PC-3 (cell line): ENCODE data around the gene ENOX2. TPM values are rescaled to one million over a fixed set of nuclear protein-coding genes. Genes with fewer than 3 reads are reported as not detected.

Experiments
- ATAC-seq: fragments of 200-7000 bp; cut with Tn5 transposase; 2 replicates; pipeline ENCODE4 v1.9.1; 2020; ENCODE audit warnings: mild to moderate bottlenecking, moderate library complexity
- BruUV-seq: library from RNA; stranded (reverse); fragments of 400-500 nt; replicated peaks from 2 replicates; lab custom pipeline; 2021; lab: Mats Ljungman, UMichigan
- CTCF ChIA-PET: fragments of 300-600 bp; sonication (Branson Sonifier 250); formaldehyde crosslinking; loops from one replicate; lab custom pipeline; 2022; ENCODE audit warnings: antibody characterized with exemption; lab: Charles Lee
- POLR2A ChIA-PET: fragments of 300-600 bp; sonication (Branson Sonifier 250); formaldehyde crosslinking; loops from one replicate; lab custom pipeline; 2022; ENCODE audit warnings: antibody characterized with exemption; ENCODE audit not compliant: unreplicated experiment; lab: Charles Lee
- DNase-seq: peaks from one replicate; pipeline ENCODE4 v3.0.0-alpha.2; 2015
- H2AFZ ChIP-seq: fragments of 300-600 bp; sonication (generic); 2 replicates; pipeline ENCODE4 v1.6.0; 2016; ENCODE audit warnings: antibody characterized with exemption, low read length
- H3F3A ChIP-seq: fragments of 300-600 bp; sonication (generic); one replicate; pipeline ENCODE4 v1.6.0; 2017; ENCODE audit warnings: antibody characterized with exemption, low read length, control low read depth, mild to moderate bottlenecking; ENCODE audit not compliant: unreplicated experiment
- H3K27ac ChIP-seq: fragments of 300-600 bp; sonication (generic); 2 replicates; pipeline ENCODE4 v1.5.1; 2016; ENCODE audit warnings: mild to moderate bottlenecking, low read length
- H3K27me3 ChIP-seq: fragments of 300-600 bp; sonication (generic); 2 replicates; pipeline ENCODE4 v1.6.1; 2016; ENCODE audit warnings: low read length, mixed read lengths
- H3K36me3 ChIP-seq: fragments of 300-600 bp; sonication (generic); 2 replicates; pipeline ENCODE4 v1.6.1; 2016; ENCODE audit warnings: low read depth, mixed run types, low read length, mixed read lengths
- H3K4me1 ChIP-seq: fragments of 300-600 bp; sonication (generic); 2 replicates; pipeline ENCODE4 v1.5.1; 2016; ENCODE audit warnings: low read length; ENCODE audit not compliant: insufficient read depth
- H3K4me2 ChIP-seq: fragments of 300-600 bp; sonication (generic); 2 replicates; pipeline ENCODE4 v1.6.0; 2016; ENCODE audit warnings: low read length
- H3K4me3 ChIP-seq: fragments of 300-600 bp; sonication (generic); 2 replicates; pipeline ENCODE4 v1.5.1; 2016; ENCODE audit warnings: mild to moderate bottlenecking, low read length, mixed read lengths
- H3K79me2 ChIP-seq: fragments of 300-600 bp; sonication (generic); 2 replicates; pipeline ENCODE4 v1.6.1; 2017; ENCODE audit warnings: low read length, mixed read lengths
- H3K9ac ChIP-seq: fragments of 300-600 bp; sonication (generic); 2 replicates; pipeline ENCODE4 v1.6.0; 2016; ENCODE audit warnings: mild to moderate bottlenecking, low read length
- H3K9me2 ChIP-seq: fragments of 300-600 bp; sonication (generic); replicated peaks from 2 replicates; pipeline ENCODE4 v1.6.1; 2016; ENCODE audit warnings: mixed run types, low read length, mixed read lengths
- H3K9me3 ChIP-seq: fragments of 300-600 bp; sonication (generic); 2 replicates; pipeline ENCODE4 v1.6.1; 2016; ENCODE audit warnings: low read length, mixed read lengths
- H4K20me1 ChIP-seq: fragments of 300-600 bp; sonication (generic); 2 replicates; pipeline ENCODE4 v1.6.1; 2016; ENCODE audit warnings: low read length, mixed read lengths
- EZH2 ChIP-seq: fragments of 300-600 bp; sonication (generic); IDR thresholded peaks from one replicate; pipeline ENCODE4 v1.6.1; 2017; ENCODE audit warnings: antibody characterized with exemption, mild to moderate bottlenecking, low read length; ENCODE audit not compliant: unreplicated experiment
- EZH2phosphoT487 ChIP-seq: fragments of 300-600 bp; sonication (generic); IDR thresholded peaks from 2 replicates; pipeline ENCODE4 v1.6.1; 2018; ENCODE audit warnings: mild to moderate bottlenecking, antibody characterized with exemption, low read length, borderline replicate concordance
- intact Hi-C: fragments of 100-400 bp; cut with micrococcal nuclease; formaldehyde crosslinking; loops from 2 replicates; pipeline ENCODE4 v1.9.0; 2023
- total RNA-seq: library from RNA; depleted of rRNA; stranded (reverse); fragments of >200 nt; gene quantifications from 2 replicates; pipeline ENCODE4 v1.2.3, GENCODE V29; 2014
- TF ChIP-seq, protein P1 (sequence below): fragments of 300-600 bp; sonication (generic); conservative IDR thresholded peaks from 2 replicates; pipeline ENCODE4 v1.5.1; 2017; ENCODE audit warnings: antibody characterized with exemption, low read depth, mild to moderate bottlenecking, low read length

The ENOX2 gene
- total RNA-seq, 1 experiment from 2014 or later, result 11.8 TPM

DNA sequence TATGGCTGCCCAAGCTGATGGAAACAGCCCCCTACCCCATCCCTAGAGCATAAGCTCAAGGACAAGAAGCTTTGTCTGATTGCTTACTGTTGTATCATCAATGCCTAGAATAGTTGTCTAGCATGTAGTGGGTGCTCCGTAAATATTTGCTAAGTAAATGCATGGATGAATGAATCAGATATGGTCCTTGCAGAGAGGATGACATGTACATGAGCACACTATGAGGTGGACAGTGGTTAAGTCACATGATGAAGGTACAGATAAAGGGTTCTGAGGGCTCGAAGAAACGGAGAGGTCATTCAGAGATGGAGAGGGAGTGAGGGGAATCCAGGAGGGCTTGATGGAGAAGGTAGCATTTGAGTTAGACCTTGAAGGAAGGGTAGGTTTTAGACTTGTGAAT is 287.1 kb downstream of the ENOX2 start:
- no peaks in the 10 kb centered on the region for H3K36me3 ChIP-seq
- peaks cover 4% of the 10 kb centered on the region; the same call in 1 of the 2 replicates for H3K4me1 ChIP-seq
- H3K9me3 ChIP-seq, result no peaks in the 10 kb centered on the region
- DNase-seq (peak; percentile 53), ATAC-seq (peak; percentile 56)
- ChIA-PET POLR2A (interaction anchor here (0.5 kb wide), 1 partner anchor 288 kb away, joined by 5 read pairs; no protein-coding TSS in a partner anchor), CTCF (no interaction called here)
- H3K4me3 ChIP-seq, result no peak overlapping the region
- H3K79me2 ChIP-seq, result no peaks in the 10 kb centered on the region
- intact Hi-C loops, result no loop called here
- TF ChIP-seq, protein P1, sequence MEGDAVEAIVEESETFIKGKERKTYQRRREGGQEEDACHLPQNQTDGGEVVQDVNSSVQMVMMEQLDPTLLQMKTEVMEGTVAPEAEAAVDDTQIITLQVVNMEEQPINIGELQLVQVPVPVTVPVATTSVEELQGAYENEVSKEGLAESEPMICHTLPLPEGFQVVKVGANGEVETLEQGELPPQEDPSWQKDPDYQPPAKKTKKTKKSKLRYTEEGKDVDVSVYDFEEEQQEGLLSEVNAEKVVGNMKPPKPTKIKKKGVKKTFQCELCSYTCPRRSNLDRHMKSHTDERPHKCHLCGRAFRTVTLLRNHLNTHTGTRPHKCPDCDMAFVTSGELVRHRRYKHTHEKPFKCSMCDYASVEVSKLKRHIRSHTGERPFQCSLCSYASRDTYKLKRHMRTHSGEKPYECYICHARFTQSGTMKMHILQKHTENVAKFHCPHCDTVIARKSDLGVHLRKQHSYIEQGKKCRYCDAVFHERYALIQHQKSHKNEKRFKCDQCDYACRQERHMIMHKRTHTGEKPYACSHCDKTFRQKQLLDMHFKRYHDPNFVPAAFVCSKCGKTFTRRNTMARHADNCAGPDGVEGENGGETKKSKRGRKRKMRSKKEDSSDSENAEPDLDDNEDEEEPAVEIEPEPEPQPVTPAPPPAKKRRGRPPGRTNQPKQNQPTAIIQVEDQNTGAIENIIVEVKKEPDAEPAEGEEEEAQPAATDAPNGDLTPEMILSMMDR, result no peak
- no peak for TF ChIP-seq EZH2
- TF ChIP-seq EZH2phosphoT487, result no peak
- H3K4me2 ChIP-seq, result no peak overlapping the region
- H3K9ac ChIP-seq, result no peak overlapping the region
- no peaks in the 10 kb centered on the region for H3K9me2 ChIP-seq
- no peaks in the 10 kb centered on the region for H3K27me3 ChIP-seq
- no peaks in the 10 kb centered on the region for H4K20me1 ChIP-seq
- no peak overlapping the region for H3K27ac ChIP-seq
- no TSS peak for BruUV-seq
- no peaks in the 10 kb centered on the region for H3F3A ChIP-seq
- H2AFZ ChIP-seq, result no peak overlapping the region

- no peak for ATAC-seq
- H3K9me3 ChIP-seq, result no peaks in the 10 kb centered on the region
- H3K9me2 ChIP-seq, result no peaks in the 10 kb centered on the region
- BruUV-seq, result no TSS peak
- H3K4me2 ChIP-seq, result no peak overlapping the region
- no peaks in the 10 kb centered on the region for H3K27me3 ChIP-seq
- no peaks in the 10 kb centered on the region for H3K4me1 ChIP-seq
- DNase-seq, result no peak
- no peaks in the 10 kb centered on the region for H3K79me2 ChIP-seq
- H3K4me3 ChIP-seq, result no peak overlapping the region
- H3F3A ChIP-seq, result no peaks in the 10 kb centered on the region
- POLR2A ChIA-PET, result interaction anchor here (0.6 kb wide), 1 partner anchor 20 kb away, joined by 6 read pairs; no protein-coding TSS in a partner anchor
- CTCF ChIA-PET, result no interaction called here
- H4K20me1 ChIP-seq, result no peaks in the 10 kb centered on the region
- no peaks in the 10 kb centered on the region for H3K36me3 ChIP-seq
- no peak for TF ChIP-seq EZH2
- H3K27ac ChIP-seq, result no peak overlapping the region
- H3K9ac ChIP-seq, result no peak overlapping the region
- H2AFZ ChIP-seq, result no peak overlapping the region
- intact Hi-C loops, result no loop called here
Observed at GRCh38 chrX:130607431-130607830, 295.6 kb downstream of the ENOX2 start.

- no peak for ATAC-seq
- no peaks in the 10 kb centered on the region for H3K36me3 ChIP-seq
- CTCF ChIA-PET, result no interaction called here
Observed at GRCh38 chrX:130606425-130606824, 296.6 kb downstream of the ENOX2 start.

More at GRCh38 chrX:130606425-130606824, 296.6 kb downstream of the ENOX2 start:
- Histone ChIP-seq H3K4me2 (no peak overlapping the region), H3K27ac (no peak overlapping the region), H3K9ac (no peak overlapping the region), H3K9me3 (no peaks in the 10 kb centered on the region), H3K4me3 (no peak overlapping the region), H3F3A (no peaks in the 10 kb centered on the region), H2AFZ (no peak overlapping the region), H3K9me2 (no peaks in the 10 kb centered on the region), H3K79me2 (no peaks in the 10 kb centered on the region), H3K4me1 (no peaks in the 10 kb centered on the region), H4K20me1 (no peaks in the 10 kb centered on the region), H3K27me3 (no peaks in the 10 kb centered on the region)
- intact Hi-C loops, result no loop called here
- DNase-seq, result no peak
- BruUV-seq, result no TSS peak
- POLR2A ChIA-PET, result no interaction called here
- TF ChIP-seq EZH2phosphoT487 (no peak), EZH2 (no peak)
- TF ChIP-seq, protein P1, result no peak
